H1 (cell line): Measurements from ENCODE around the gene BAZ2B. TPM values are rescaled to one million over a fixed set of nuclear protein-coding genes. Genes with fewer than 3 reads are reported as not detected.

Experiments
- polyA plus RNA-seq, 7 experiments: library from polyadenylated mRNA; depleted of rRNA in 3 of 7; stranded (reverse) in 5 of 7; unstranded in 2 of 7; fragments of >200 nt in 5 of 7; fragments of 200-250 nt in 2 of 7; gene quantifications; 1 replicate in 5 of 7; 2 replicates in 1 of 7; 4 replicates in 1 of 7; pipeline versions ENCODE4 v1.2.1 to v1.2.3, GENCODE V29; 2011 to 2013; ENCODE audit warnings: missing spikeins in 2 of 7, mixed read lengths in 2 of 7
- total RNA-seq: library from RNA; stranded (reverse); fragmentation: NEBNext Ultra II Directional; extraction: Animal tissue kit (Norgen Biotek cat#: 25700); gene quantifications from 2 replicates; pipeline ENCODE4 v1.2.1, GENCODE V29; 2021
- TF ChIP-seq, protein P1 (sequence below): fragments of 300-600 bp; sonication (generic); IDR thresholded peaks from 2 replicates; pipeline ENCODE4 v1.7.1; 2012; ENCODE audit warnings: low read length, moderate library complexity, mild to moderate bottlenecking, inconsistent platforms; ENCODE audit not compliant: insufficient replicate concordance

Gene BAZ2B
- total and polyA plus RNA-seq, 2 of the 8 experiments (the other 6 are each of a cell fraction or from before 2014, with no cell fraction given), result 15.2 to 46.3 TPM

GRCh38 chr2:159617646-159618045 is 1.3 kb upstream of the BAZ2B start (continued):
- TF ChIP-seq, protein P1, sequence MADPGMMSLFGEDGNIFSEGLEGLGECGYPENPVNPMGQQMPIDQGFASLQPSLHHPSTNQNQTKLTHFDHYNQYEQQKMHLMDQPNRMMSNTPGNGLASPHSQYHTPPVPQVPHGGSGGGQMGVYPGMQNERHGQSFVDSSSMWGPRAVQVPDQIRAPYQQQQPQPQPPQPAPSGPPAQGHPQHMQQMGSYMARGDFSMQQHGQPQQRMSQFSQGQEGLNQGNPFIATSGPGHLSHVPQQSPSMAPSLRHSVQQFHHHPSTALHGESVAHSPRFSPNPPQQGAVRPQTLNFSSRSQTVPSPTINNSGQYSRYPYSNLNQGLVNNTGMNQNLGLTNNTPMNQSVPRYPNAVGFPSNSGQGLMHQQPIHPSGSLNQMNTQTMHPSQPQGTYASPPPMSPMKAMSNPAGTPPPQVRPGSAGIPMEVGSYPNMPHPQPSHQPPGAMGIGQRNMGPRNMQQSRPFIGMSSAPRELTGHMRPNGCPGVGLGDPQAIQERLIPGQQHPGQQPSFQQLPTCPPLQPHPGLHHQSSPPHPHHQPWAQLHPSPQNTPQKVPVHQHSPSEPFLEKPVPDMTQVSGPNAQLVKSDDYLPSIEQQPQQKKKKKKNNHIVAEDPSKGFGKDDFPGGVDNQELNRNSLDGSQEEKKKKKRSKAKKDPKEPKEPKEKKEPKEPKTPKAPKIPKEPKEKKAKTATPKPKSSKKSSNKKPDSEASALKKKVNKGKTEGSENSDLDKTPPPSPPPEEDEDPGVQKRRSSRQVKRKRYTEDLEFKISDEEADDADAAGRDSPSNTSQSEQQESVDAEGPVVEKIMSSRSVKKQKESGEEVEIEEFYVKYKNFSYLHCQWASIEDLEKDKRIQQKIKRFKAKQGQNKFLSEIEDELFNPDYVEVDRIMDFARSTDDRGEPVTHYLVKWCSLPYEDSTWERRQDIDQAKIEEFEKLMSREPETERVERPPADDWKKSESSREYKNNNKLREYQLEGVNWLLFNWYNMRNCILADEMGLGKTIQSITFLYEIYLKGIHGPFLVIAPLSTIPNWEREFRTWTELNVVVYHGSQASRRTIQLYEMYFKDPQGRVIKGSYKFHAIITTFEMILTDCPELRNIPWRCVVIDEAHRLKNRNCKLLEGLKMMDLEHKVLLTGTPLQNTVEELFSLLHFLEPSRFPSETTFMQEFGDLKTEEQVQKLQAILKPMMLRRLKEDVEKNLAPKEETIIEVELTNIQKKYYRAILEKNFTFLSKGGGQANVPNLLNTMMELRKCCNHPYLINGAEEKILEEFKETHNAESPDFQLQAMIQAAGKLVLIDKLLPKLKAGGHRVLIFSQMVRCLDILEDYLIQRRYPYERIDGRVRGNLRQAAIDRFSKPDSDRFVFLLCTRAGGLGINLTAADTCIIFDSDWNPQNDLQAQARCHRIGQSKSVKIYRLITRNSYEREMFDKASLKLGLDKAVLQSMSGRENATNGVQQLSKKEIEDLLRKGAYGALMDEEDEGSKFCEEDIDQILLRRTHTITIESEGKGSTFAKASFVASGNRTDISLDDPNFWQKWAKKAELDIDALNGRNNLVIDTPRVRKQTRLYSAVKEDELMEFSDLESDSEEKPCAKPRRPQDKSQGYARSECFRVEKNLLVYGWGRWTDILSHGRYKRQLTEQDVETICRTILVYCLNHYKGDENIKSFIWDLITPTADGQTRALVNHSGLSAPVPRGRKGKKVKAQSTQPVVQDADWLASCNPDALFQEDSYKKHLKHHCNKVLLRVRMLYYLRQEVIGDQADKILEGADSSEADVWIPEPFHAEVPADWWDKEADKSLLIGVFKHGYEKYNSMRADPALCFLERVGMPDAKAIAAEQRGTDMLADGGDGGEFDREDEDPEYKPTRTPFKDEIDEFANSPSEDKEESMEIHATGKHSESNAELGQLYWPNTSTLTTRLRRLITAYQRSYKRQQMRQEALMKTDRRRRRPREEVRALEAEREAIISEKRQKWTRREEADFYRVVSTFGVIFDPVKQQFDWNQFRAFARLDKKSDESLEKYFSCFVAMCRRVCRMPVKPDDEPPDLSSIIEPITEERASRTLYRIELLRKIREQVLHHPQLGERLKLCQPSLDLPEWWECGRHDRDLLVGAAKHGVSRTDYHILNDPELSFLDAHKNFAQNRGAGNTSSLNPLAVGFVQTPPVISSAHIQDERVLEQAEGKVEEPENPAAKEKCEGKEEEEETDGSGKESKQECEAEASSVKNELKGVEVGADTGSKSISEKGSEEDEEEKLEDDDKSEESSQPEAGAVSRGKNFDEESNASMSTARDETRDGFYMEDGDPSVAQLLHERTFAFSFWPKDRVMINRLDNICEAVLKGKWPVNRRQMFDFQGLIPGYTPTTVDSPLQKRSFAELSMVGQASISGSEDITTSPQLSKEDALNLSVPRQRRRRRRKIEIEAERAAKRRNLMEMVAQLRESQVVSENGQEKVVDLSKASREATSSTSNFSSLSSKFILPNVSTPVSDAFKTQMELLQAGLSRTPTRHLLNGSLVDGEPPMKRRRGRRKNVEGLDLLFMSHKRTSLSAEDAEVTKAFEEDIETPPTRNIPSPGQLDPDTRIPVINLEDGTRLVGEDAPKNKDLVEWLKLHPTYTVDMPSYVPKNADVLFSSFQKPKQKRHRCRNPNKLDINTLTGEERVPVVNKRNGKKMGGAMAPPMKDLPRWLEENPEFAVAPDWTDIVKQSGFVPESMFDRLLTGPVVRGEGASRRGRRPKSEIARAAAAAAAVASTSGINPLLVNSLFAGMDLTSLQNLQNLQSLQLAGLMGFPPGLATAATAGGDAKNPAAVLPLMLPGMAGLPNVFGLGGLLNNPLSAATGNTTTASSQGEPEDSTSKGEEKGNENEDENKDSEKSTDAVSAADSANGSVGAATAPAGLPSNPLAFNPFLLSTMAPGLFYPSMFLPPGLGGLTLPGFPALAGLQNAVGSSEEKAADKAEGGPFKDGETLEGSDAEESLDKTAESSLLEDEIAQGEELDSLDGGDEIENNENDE, result no peak
